Neural crest cell (in vitro differentiated cells): ENCODE results near the gene AKAP11. TPM values are rescaled to one million over a fixed set of nuclear protein-coding genes. Genes with fewer than 3 reads are reported as not detected.

Source experiments
- DNase-seq: peaks from one replicate; pipeline ENCODE4 v3.0.0; 2021; ENCODE audit warnings: low read depth, mixed read lengths, low spot score
- H3K27ac Mint-ChIP-seq: one replicate; pipeline ENCODE4 v1.8.0; 2021; ENCODE audit warnings: mild to moderate bottlenecking, mixed read lengths; ENCODE audit not compliant: unreplicated experiment
- H3K27me3 Mint-ChIP-seq: 2 replicates; pipeline ENCODE4 v1.8.0; 2021; ENCODE audit warnings: low read depth, mild to moderate bottlenecking, mixed read lengths
- H3K36me3 Mint-ChIP-seq: 2 replicates; pipeline ENCODE4 v1.8.0; 2021; ENCODE audit warnings: low read depth, mild to moderate bottlenecking, mixed read lengths
- H3K4me1 Mint-ChIP-seq: 2 replicates; pipeline ENCODE4 v1.8.0; 2021; ENCODE audit warnings: mixed read lengths
- H3K4me3 Mint-ChIP-seq: one replicate; pipeline ENCODE4 v1.8.0; 2021; ENCODE audit warnings: mild to moderate bottlenecking, mixed read lengths
- H3K9me3 Mint-ChIP-seq: 2 replicates; pipeline ENCODE4 v1.8.0; 2021; ENCODE audit warnings: mixed read lengths
- CTCF ChIP-seq: fragments of 200-600 bp; sonication (generic); conservative IDR thresholded peaks from 2 replicates; pipeline ENCODE4 v1.5.0; 2021; ENCODE audit warnings: antibody characterized with exemption, mild to moderate bottlenecking
- total RNA-seq: library from RNA; stranded (reverse); gene quantifications from 2 replicates; pipeline ENCODE4 v1.2.1, GENCODE V29; 2021

The AKAP11 gene
- total RNA-seq, 1 donor from 2014 or later, result 27.4 TPM

DNA sequence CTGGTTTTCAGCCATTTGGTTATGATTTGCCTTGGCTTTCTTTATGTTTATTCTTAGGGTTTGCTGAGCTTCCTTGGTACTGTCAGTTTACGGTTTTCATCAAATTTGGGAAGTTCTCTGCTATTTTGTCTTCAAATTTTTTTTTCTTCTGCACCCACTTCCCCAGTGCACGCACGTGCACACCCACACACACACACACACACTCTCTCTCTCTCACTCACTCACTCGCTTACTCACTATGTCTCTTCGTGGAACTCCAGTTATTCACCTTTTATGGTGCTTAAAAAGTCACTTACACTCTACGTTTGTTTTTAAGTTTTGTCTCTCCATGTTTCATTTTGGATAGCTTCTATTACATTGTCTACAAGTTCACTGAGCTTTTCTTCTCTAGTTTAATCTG is 7.1 kb downstream of the AKAP11 start:
- peaks cover under 1% of the 10 kb centered on the region for H3K36me3 Mint-ChIP-seq
- peaks cover 20% of the 10 kb centered on the region for H3K4me1 Mint-ChIP-seq
- H3K27me3 Mint-ChIP-seq, result no peaks in the 10 kb centered on the region
- no peak overlapping the region for H3K27ac Mint-ChIP-seq
- no peak overlapping the region for H3K4me3 Mint-ChIP-seq
- no peaks in the 10 kb centered on the region for H3K9me3 Mint-ChIP-seq
- TF ChIP-seq CTCF, result no peak
- no peak for DNase-seq

GRCh38 chr13:42279986-42280385 is 8.0 kb downstream of the AKAP11 start:
- no peaks in the 10 kb centered on the region for H3K9me3 Mint-ChIP-seq
- H3K4me1 Mint-ChIP-seq, result peaks cover 19% of the 10 kb centered on the region
- no peak overlapping the region for H3K27ac Mint-ChIP-seq
- no peak overlapping the region for H3K4me3 Mint-ChIP-seq
- no peak for DNase-seq
- no peak for TF ChIP-seq CTCF
- H3K27me3 Mint-ChIP-seq, result no peaks in the 10 kb centered on the region
- H3K36me3 Mint-ChIP-seq, result no peaks in the 10 kb centered on the region

DNA sequence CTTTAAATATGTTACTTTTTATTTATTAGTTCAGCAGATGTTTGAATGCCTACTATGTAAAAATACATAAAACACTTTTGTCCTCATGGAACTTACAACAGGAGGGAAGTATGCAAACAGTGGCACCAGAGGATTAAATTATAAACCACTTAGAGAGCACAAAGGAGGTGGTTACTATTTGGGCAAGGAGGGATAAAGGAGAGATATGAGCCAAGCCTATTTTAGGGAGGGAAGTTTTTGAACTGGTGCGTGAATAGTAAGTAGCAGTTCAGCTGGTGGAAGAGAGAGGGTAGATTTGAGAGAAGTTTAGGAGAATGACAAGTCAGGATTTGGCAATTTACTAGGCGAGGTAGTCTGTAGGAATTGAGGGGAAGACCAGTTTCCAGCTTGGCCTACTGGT is 8.6 kb downstream of the AKAP11 start:
- H3K9me3 Mint-ChIP-seq, result no peaks in the 10 kb centered on the region
- no peak for TF ChIP-seq CTCF
- no peaks in the 10 kb centered on the region for H3K36me3 Mint-ChIP-seq
- no peak overlapping the region for H3K4me3 Mint-ChIP-seq
- no peaks in the 10 kb centered on the region for H3K27me3 Mint-ChIP-seq
- H3K4me1 Mint-ChIP-seq, result peaks cover 24% of the 10 kb centered on the region
- DNase-seq, result no peak
- no peak overlapping the region for H3K27ac Mint-ChIP-seq

GRCh38 chr13:42283574-42283973 is 11.6 kb downstream of the AKAP11 start:
- TF ChIP-seq CTCF, result no peak
- H3K4me3 Mint-ChIP-seq, result no peak overlapping the region
- H3K4me1 Mint-ChIP-seq, result peaks cover 18% of the 10 kb centered on the region
- DNase-seq, result no peak
- no peaks in the 10 kb centered on the region for H3K27me3 Mint-ChIP-seq
- no peaks in the 10 kb centered on the region for H3K9me3 Mint-ChIP-seq
- H3K36me3 Mint-ChIP-seq, result peaks cover 5% of the 10 kb centered on the region
- no peak overlapping the region for H3K27ac Mint-ChIP-seq

DNA sequence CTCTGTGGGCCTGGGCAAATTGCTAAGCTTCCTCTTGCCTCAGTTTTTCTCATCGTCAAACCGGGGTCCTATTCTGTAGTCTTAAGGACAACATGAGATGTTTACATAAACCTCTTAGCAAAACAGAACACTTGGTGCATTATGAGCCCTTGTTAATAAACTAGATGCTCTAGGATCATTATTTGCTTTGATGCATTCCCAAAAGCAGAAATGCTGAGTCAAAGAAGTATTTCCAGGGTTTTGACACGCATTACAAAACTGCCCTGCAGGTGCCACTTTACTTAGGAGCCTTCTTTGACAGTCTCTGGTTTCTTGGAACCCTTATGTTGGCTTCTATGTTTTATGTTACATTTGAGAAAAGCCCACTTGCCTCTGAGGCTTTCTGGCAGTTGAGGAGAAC is 12.1 kb downstream of the AKAP11 start:
- Mint-ChIP-seq H3K27ac (no peak overlapping the region), H3K36me3 (peaks cover 7% of the 10 kb centered on the region), H3K27me3 (no peaks in the 10 kb centered on the region), H3K4me1 (peaks cover 18% of the 10 kb centered on the region), H3K9me3 (no peaks in the 10 kb centered on the region), H3K4me3 (no peak overlapping the region)
- TF ChIP-seq CTCF, result no peak
- no peak for DNase-seq

GRCh38 chr13:42298392-42298791 is 26.4 kb downstream of the AKAP11 start:
- Mint-ChIP-seq H3K9me3 (no peaks in the 10 kb centered on the region), H3K27me3 (no peaks in the 10 kb centered on the region), H3K4me3 (no peak overlapping the region), H3K36me3 (peaks cover 43% of the 10 kb centered on the region), H3K27ac (no peak overlapping the region), H3K4me1 (no peaks in the 10 kb centered on the region)
- DNase-seq, result no peak
- TF ChIP-seq CTCF, result no peak
